ENCODE measurements around the gene DLG2. TPM values are rescaled to one million over a fixed set of nuclear protein-coding genes. Genes with fewer than 3 reads are reported as not detected.

DLG2 gene
- total RNA-seq, 4 donors from 2014 or later = 11.0 to 34.2 (median 19.8) TPM

DNA sequence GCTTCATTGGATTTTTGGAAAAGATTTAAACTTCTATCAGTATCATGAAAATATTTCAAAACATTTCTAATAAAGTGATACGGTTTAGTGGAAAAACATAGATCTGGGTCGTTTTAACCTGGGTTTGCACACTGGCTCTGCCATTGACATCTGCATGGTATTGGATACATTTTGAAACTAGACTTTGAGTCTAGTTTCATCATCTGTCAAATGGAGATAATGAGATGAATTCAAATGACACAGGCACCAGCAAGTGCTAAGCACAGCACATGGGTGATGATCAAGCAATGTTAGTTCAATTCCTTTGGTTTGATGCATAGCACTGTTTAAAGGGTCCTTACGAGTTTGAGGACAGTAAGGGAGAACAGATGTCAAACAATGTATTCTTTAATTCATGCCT, 1522.0 kb downstream of the DLG2 start:
- Histone ChIP-seq H3K9me3 (no peaks in the 10 kb centered on the region), H3K36me3 (no peaks in the 10 kb centered on the region), H3K27ac (no peak overlapping the region), H3K27me3 (no peaks in the 10 kb centered on the region), H3K4me3 (no peak overlapping the region), H3K4me1 (no peaks in the 10 kb centered on the region)
- TF ChIP-seq POLR2A (IDR thresholded peaks at IDR 0.05) = no peak
- no peak for TF ChIP-seq POLR2AphosphoS5 (IDR thresholded peaks at IDR 0.05)
- TF ChIP-seq, protein P1, sequence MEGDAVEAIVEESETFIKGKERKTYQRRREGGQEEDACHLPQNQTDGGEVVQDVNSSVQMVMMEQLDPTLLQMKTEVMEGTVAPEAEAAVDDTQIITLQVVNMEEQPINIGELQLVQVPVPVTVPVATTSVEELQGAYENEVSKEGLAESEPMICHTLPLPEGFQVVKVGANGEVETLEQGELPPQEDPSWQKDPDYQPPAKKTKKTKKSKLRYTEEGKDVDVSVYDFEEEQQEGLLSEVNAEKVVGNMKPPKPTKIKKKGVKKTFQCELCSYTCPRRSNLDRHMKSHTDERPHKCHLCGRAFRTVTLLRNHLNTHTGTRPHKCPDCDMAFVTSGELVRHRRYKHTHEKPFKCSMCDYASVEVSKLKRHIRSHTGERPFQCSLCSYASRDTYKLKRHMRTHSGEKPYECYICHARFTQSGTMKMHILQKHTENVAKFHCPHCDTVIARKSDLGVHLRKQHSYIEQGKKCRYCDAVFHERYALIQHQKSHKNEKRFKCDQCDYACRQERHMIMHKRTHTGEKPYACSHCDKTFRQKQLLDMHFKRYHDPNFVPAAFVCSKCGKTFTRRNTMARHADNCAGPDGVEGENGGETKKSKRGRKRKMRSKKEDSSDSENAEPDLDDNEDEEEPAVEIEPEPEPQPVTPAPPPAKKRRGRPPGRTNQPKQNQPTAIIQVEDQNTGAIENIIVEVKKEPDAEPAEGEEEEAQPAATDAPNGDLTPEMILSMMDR (IDR thresholded peaks at IDR 0.05) = no peak
- TF ChIP-seq EP300 (IDR thresholded peaks at IDR 0.05) = no peak
- no peak for ATAC-seq
- 85 to 88% methylated on average over 2 to 3 of the region's 3 CpGs for WGBS, 2 donors (ENCODE audit: low coverage in 1 of 2)

DNA sequence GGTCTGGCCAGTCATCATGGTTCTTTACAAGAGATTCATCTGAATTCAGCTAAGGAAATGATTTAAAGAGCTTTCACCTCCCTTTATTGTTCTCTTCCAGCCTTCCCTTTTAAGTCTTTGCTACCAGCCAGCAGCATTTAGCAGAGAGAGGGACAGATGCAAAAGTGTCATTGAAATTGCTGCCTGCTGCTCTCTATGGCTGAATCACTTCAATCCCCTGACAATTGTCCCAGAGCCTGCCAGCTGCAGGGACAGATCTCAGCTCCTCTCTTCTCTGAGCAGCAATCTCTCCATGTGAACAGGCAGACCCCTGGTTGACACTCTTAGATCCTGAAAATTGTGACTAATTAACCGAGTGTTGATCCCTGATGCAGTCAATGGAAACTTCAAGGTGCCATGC, 1524.0 kb downstream of the DLG2 start:
- WGBS, 2 donors (ENCODE audit: low coverage in 1 of 2) = 75% methylated on average over 1 of the region's 1 CpG; no CpG with 5 or more reads in 1 of the 2 donors
- TF ChIP-seq EP300 (IDR thresholded peaks at IDR 0.05) = no peak
- TF ChIP-seq, protein P1 (IDR thresholded peaks at IDR 0.05) = no peak
- TF ChIP-seq POLR2A (IDR thresholded peaks at IDR 0.05) = no peak
- no peak for TF ChIP-seq POLR2AphosphoS5 (IDR thresholded peaks at IDR 0.05)
- Histone ChIP-seq H3K4me1 (no peaks in the 10 kb centered on the region), H3K27ac (no peak overlapping the region), H3K36me3 (no peaks in the 10 kb centered on the region), H3K4me3 (no peak overlapping the region), H3K9me3 (no peaks in the 10 kb centered on the region), H3K27me3 (no peaks in the 10 kb centered on the region)
- ATAC-seq = no peak

DNA sequence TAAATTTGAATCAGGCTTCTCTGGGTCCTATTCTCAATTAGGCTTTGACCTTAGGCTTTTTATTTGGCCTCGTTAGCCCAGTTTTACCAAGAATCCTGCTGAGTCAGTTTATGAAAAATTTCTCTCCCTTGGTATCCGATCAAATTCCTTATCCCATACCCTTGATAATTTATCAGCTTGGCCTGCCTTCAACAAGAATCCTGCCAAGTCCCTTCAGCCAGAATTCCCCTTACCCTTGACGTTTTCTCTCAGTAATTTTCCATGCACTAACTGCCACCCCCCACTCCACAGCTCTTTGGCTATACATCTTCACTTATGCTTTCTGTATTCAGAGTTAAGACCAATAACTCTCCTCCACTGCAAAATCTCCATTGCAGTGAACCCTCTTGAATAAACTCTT, 1530.0 kb downstream of the DLG2 start:
- Histone ChIP-seq H3K27ac (no peak overlapping the region), H3K9me3 (no peaks in the 10 kb centered on the region), H3K36me3 (no peaks in the 10 kb centered on the region), H3K27me3 (no peaks in the 10 kb centered on the region), H3K4me1 (no peaks in the 10 kb centered on the region), H3K4me3 (no peak overlapping the region)
- 40 to 57% methylated on average over 3 of the region's 3 CpGs for WGBS, 2 donors (ENCODE audit: low coverage in 1 of 2)
- TF ChIP-seq, protein P1 (IDR thresholded peaks at IDR 0.05) = no peak
- TF ChIP-seq EP300 (IDR thresholded peaks at IDR 0.05) (no peak), POLR2A (IDR thresholded peaks at IDR 0.05) (no peak), POLR2AphosphoS5 (IDR thresholded peaks at IDR 0.05) (no peak)
- ATAC-seq = no peak

DNA sequence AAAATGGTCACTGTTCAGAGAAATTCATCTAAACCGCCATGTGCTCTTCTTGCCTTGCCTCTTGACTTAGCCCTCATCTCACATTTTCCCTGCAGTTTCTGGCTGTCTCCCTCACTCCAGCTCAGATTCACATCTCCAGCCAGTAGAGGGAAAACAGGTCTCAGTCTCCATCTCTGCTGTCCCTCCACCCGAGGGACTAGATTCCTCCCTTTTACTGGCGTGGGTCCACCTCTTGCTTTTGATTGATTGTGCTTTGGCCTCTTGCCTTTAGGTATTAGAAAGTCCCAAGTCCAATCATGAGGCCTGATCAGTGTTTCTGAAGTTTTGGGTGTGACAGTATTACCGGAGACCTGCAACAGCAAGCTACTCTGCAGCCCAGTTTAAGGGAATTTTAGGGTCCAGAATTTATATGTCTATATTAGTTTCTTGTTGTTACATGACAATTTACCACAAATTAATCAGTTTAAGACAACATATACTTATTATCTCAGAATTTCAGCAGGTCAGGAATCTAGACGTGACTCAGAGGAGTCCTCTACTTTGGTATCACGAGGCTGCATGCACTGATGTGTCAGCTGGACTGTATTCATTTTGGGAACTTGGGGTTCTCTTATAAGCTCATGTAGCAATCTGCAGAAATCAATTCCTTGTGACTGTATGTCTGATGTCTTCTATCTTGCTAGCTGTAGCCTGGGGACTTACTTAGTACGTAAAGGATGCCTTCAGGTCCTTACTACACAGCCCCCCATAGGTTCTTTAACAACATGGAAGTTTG, 1535.7 kb downstream of the DLG2 start:
- Histone ChIP-seq H3K27ac (no peak overlapping the region), H3K27me3 (no peaks in the 10 kb centered on the region), H3K36me3 (no peaks in the 10 kb centered on the region), H3K4me3 (no peak overlapping the region), H3K9me3 (no peaks in the 10 kb centered on the region), H3K4me1 (peaks cover 0 to 6% (median 0%) of the 10 kb centered on the region in 3 donors)
- TF ChIP-seq POLR2A (IDR thresholded peaks at IDR 0.05) = no peak
- TF ChIP-seq POLR2AphosphoS5 (IDR thresholded peaks at IDR 0.05) = no peak
- TF ChIP-seq EP300 (IDR thresholded peaks at IDR 0.05) = no peak
- TF ChIP-seq, protein P1 (IDR thresholded peaks at IDR 0.05) = no peak
- ATAC-seq = no peak
- whole genome bisulfite sequencing, 2 donors (ENCODE audit: low coverage in 1 of 2) = 64 to 90% methylated on average over 5 to 7 of the region's 7 CpGs
